ENCODE measurements around the gene MACROD1.
A peak's percentile ranks its signal among the peaks of the same experiment; 100 is the strongest.

DNA sequence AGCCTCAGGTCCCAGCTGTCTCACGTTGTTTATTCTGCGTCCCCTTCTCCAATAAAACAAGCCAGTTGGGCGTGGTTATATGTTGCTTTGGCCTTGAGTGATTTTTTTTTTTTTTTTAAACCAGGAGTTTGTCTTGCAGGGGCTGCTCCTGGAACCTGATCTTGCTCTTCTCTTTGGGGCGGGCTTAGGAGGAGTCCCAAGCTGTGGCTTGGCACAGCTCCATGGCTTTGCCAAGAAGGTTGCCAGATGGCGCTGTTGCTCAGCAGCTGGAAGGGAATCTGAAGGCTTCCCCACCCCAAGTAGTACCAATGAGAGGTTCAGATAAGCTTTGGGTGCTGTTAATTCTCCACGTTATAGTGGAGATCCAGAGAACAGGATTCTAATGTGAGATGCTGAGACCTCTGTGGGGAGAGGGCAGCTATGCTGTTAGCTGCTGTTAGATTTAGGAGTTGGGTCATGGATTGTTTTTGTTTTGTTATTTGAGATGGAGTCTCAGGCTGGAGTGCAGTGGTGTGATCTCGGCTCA, 38.6 kb upstream of the MACROD1 start:
- TF ChIP-seq EZH2 (IDR thresholded peaks at IDR 0.05): no peak
- peak; percentile 43; the same call in 1 of the 2 replicates for TF ChIP-seq POLR2AphosphoS5 (IDR thresholded peaks at IDR 0.05; ENCODE audit: borderline replicate concordance, low read depth, low read length)
- peak; percentile 46 for TF ChIP-seq FOXP2 (optimal IDR thresholded peaks at IDR 0.05; ENCODE audit: control extremely low read depth, extremely low read length, insufficient read depth)

Data from SK-N-MC (cell line).